Measurements from ENCODE around the gene DCLRE1B. TPM values are rescaled to one million over a fixed set of nuclear protein-coding genes. Genes with fewer than 3 reads are reported as not detected.

The DCLRE1B gene
- total and polyA plus RNA-seq, 9 of the 15 experiments (the other 6 are each of a cell fraction or from before 2014, with no cell fraction given): 10.6 to 28.8 (median 17.2) TPM

GRCh38 chr1:113913887-113914664 lies 8.9 kb downstream of the DCLRE1B start (continued):
- TF ChIP-seq, protein P1, sequence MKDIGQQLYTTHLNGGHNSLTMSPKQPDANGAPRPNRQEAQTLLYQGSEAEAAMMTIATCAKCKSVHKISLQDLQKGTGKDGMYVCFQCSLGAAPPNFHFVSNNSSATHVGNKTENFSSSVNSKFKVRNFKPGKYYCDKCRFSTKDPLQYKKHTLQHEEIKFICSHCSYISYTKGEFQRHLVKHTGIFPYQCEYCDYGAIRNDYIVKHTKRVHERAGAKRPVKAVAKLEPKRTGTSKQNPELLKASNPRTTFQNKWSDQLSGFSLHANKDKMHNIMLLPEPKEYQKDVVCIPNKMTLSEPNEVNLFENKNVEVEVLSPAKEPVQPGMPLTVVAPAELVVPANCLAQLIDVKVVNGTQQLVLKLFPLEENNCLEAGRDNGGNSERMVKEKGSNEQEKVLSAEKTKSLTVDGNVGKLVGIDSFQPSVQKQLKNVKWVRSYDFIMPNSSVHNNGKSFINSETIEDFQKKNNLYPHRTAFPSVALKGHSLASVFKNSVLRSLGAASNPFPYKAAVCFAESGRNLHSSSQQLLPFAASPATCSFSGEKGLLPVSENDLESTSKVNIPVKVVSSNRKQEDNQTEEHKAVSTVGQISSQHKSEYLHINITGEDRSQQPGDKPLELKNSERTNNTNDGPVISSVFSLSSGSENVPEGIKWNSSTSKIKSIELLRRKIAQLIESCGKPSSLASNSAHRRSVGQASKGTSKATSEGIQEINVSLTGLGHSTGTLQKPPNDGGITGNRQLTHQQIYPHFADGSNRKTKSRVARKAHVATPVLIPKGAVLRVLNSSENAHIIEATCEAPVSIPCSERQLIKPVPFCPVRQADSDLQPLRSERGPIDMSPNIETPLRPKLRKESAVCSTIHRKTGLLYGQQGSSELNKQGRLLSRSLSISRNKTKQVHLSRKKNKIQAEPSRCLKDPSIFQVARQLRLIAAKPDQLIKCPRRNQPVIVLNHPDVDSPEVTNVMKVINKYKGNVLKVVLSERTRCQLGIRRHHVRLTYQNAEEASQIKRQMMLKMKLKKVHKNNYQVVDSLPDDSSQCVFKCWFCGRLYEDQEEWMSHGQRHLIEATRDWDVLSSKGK (CRISPR knock-in tag; IDR thresholded peaks at IDR 0.05): no peak
- TF ChIP-seq CCNT2 (IDR thresholded peaks at IDR 0.05; ENCODE audit: borderline replicate concordance, extremely low read depth, insufficient read length, low read depth, low read length): peak; percentile 81
- no peak for TF ChIP-seq SNRNP70 (optimal IDR thresholded peaks at IDR 0.05; ENCODE audit: low read depth, low read length)
- peak; percentile 96 for TF ChIP-seq PHB2 (IDR thresholded peaks at IDR 0.05; ENCODE audit: low read depth)
- peak; percentile 99 for TF ChIP-seq SMAD4 (CRISPR knock-in tag; conservative IDR thresholded peaks at IDR 0.05)
- TF ChIP-seq, protein P2, sequence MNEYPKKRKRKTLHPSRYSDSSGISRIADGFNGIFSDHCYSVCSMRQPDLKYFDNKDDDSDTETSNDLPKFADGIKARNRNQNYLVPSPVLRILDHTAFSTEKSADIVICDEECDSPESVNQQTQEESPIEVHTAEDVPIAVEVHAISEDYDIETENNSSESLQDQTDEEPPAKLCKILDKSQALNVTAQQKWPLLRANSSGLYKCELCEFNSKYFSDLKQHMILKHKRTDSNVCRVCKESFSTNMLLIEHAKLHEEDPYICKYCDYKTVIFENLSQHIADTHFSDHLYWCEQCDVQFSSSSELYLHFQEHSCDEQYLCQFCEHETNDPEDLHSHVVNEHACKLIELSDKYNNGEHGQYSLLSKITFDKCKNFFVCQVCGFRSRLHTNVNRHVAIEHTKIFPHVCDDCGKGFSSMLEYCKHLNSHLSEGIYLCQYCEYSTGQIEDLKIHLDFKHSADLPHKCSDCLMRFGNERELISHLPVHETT (CRISPR knock-in tag; conservative IDR thresholded peaks at IDR 0.05 in 1 of 2, IDR thresholded peaks at IDR 0.05 in 1 of 2): peak in 1 of 2 experiments; percentile 94; a peak in 2 of 4 replicates
- TF ChIP-seq, protein P3, sequence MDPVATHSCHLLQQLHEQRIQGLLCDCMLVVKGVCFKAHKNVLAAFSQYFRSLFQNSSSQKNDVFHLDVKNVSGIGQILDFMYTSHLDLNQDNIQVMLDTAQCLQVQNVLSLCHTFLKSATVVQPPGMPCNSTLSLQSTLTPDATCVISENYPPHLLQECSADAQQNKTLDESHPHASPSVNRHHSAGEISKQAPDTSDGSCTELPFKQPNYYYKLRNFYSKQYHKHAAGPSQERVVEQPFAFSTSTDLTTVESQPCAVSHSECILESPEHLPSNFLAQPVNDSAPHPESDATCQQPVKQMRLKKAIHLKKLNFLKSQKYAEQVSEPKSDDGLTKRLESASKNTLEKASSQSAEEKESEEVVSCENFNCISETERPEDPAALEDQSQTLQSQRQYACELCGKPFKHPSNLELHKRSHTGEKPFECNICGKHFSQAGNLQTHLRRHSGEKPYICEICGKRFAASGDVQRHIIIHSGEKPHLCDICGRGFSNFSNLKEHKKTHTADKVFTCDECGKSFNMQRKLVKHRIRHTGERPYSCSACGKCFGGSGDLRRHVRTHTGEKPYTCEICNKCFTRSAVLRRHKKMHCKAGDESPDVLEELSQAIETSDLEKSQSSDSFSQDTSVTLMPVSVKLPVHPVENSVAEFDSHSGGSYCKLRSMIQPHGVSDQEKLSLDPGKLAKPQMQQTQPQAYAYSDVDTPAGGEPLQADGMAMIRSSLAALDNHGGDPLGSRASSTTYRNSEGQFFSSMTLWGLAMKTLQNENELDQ (CRISPR knock-in tag; IDR thresholded peaks at IDR 0.05; ENCODE audit: borderline replicate concordance): no peak
- peak; percentile 94 for TF ChIP-seq BCOR (IDR thresholded peaks at IDR 0.05)
- TF ChIP-seq, protein P4, sequence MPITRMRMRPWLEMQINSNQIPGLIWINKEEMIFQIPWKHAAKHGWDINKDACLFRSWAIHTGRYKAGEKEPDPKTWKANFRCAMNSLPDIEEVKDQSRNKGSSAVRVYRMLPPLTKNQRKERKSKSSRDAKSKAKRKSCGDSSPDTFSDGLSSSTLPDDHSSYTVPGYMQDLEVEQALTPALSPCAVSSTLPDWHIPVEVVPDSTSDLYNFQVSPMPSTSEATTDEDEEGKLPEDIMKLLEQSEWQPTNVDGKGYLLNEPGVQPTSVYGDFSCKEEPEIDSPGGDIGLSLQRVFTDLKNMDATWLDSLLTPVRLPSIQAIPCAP (CRISPR knock-in tag; IDR thresholded peaks at IDR 0.05; ENCODE audit: borderline replicate concordance): no peak
- peak in 1 of 3 experiments; percentile 85; a peak in 2 of 6 replicates for TF ChIP-seq ZBTB11 (CRISPR knock-in tag; IDR thresholded peaks at IDR 0.05)
- peak; percentile 79 for TF ChIP-seq MEF2D (tag; conservative IDR thresholded peaks at IDR 0.05; ENCODE audit: low read depth)
- TF ChIP-seq HOXB6 (CRISPR knock-in tag; IDR thresholded peaks at IDR 0.05; ENCODE audit: borderline replicate concordance): no peak
- no peak for TF ChIP-seq SREBF2 (CRISPR knock-in tag; IDR thresholded peaks at IDR 0.05)

Data from K562 (cell line).